Activated effector memory CD4-positive, alpha-beta T cell treated with Interleukin-2 at 50 U/mL for 16 hours (primary cell): Measurements from ENCODE around the gene RALGAPA1.
A peak's percentile ranks its signal among the peaks of the same experiment; 100 is the strongest.

ENCODE experiments used
- DNase-seq: peaks from one replicate; pipeline ENCODE4 v3.0.0-alpha.2; 2020

The RALGAPA1 gene

GRCh38 chr14:35534208-35534872, 274.8 kb downstream of the RALGAPA1 start:
- DNase-seq, result no peak

GRCh38 chr14:35533357-35534207, 275.5 kb downstream of the RALGAPA1 start, which contains the start of gene INSM2:
TSS of gene INSM2 (plus strand) at chr14:35534164. CDS start at chr14:35534253, 89 bp downstream.
- peak; percentile 29 for DNase-seq

- DNase-seq, result no peak
Observed at GRCh38 chr14:35532783-35533356, 276.2 kb downstream of the RALGAPA1 start.

GRCh38 chr14:35531960-35532747, 276.9 kb downstream of the RALGAPA1 start:
- DNase-seq, result no peak

GRCh38 chr14:35526962-35527361, 282.1 kb downstream of the RALGAPA1 start:
- no peak for DNase-seq

GRCh38 chr14:35525695-35526094, 283.4 kb downstream of the RALGAPA1 start:
- DNase-seq, result no peak

- DNase-seq, result no peak
Observed at GRCh38 chr14:35519986-35520385, 289.1 kb downstream of the RALGAPA1 start.

- DNase-seq, result no peak
Observed at GRCh38 chr14:35515916-35516315, 293.2 kb downstream of the RALGAPA1 start.

- DNase-seq, result no peak
Observed at GRCh38 chr14:35512765-35513164, 296.3 kb downstream of the RALGAPA1 start.

GRCh38 chr14:35509846-35510245, 299.2 kb downstream of the RALGAPA1 start:
- no peak for DNase-seq

GRCh38 chr14:35506927-35507326, 302.2 kb downstream of the RALGAPA1 start:
- no peak for DNase-seq

GRCh38 chr14:35506461-35506860, 302.6 kb downstream of the RALGAPA1 start:
- DNase-seq, result no peak

- no peak for DNase-seq
Observed at GRCh38 chr14:35504260-35504659, 304.8 kb downstream of the RALGAPA1 start.

GRCh38 chr14:35503646-35504045, 305.4 kb downstream of the RALGAPA1 start:
- no peak for DNase-seq

GRCh38 chr14:35499180-35499579, 309.9 kb downstream of the RALGAPA1 start:
- no peak for DNase-seq

- no peak for DNase-seq
Observed at GRCh38 chr14:35495278-35495677, 313.8 kb downstream of the RALGAPA1 start.

- no peak for DNase-seq
Observed at GRCh38 chr14:35492569-35493014, 316.5 kb downstream of the RALGAPA1 start.
